Measurements from ENCODE around the gene ZSWIM1. TPM values are rescaled to one million over a fixed set of nuclear protein-coding genes. Genes with fewer than 3 reads are reported as not detected.

The ZSWIM1 gene
- total and polyA plus RNA-seq, 2 of the 13 experiments (the other 11 are each of a cell fraction or from before 2014, with no cell fraction given), result 9.5 to 11.7 TPM

- TF ChIP-seq ZNF546 (CRISPR knock-in tag; conservative IDR thresholded peaks at IDR 0.05), result peak; percentile 81; the same call in 1 of the 2 replicates
- peak; percentile 10; the same call in 1 of the 2 replicates for TF ChIP-seq PAXIP1 (CRISPR knock-in tag; conservative IDR thresholded peaks at IDR 0.05)
- TF ChIP-seq IKZF4 (CRISPR knock-in tag; IDR thresholded peaks at IDR 0.05; ENCODE audit: borderline replicate concordance, low read depth, not compliant biosample characterization), result peak; percentile 16
- TF ChIP-seq, protein P1, sequence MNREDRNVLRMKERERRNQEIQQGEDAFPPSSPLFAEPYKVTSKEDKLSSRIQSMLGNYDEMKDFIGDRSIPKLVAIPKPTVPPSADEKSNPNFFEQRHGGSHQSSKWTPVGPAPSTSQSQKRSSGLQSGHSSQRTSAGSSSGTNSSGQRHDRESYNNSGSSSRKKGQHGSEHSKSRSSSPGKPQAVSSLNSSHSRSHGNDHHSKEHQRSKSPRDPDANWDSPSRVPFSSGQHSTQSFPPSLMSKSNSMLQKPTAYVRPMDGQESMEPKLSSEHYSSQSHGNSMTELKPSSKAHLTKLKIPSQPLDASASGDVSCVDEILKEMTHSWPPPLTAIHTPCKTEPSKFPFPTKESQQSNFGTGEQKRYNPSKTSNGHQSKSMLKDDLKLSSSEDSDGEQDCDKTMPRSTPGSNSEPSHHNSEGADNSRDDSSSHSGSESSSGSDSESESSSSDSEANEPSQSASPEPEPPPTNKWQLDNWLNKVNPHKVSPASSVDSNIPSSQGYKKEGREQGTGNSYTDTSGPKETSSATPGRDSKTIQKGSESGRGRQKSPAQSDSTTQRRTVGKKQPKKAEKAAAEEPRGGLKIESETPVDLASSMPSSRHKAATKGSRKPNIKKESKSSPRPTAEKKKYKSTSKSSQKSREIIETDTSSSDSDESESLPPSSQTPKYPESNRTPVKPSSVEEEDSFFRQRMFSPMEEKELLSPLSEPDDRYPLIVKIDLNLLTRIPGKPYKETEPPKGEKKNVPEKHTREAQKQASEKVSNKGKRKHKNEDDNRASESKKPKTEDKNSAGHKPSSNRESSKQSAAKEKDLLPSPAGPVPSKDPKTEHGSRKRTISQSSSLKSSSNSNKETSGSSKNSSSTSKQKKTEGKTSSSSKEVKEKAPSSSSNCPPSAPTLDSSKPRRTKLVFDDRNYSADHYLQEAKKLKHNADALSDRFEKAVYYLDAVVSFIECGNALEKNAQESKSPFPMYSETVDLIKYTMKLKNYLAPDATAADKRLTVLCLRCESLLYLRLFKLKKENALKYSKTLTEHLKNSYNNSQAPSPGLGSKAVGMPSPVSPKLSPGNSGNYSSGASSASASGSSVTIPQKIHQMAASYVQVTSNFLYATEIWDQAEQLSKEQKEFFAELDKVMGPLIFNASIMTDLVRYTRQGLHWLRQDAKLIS (CRISPR knock-in tag; IDR thresholded peaks at IDR 0.05), result 0 out of 2 replicates have a peak, but pooled peaks have one; percentile 19
- no peak for TF ChIP-seq ZNF484 (CRISPR knock-in tag; IDR thresholded peaks at IDR 0.05; ENCODE audit: borderline replicate concordance, low read depth)
- no peak for TF ChIP-seq PCBP1 (IDR thresholded peaks at IDR 0.05; ENCODE audit: borderline replicate concordance, low read depth, low read length)
- TF ChIP-seq STAT5B (CRISPR knock-in tag; IDR thresholded peaks at IDR 0.05), result peak; percentile 61; the same call in 1 of the 2 replicates
- peak; percentile 67; the same call in 1 of the 2 replicates for TF ChIP-seq ZNF567 (CRISPR knock-in tag; IDR thresholded peaks at IDR 0.05; ENCODE audit: borderline replicate concordance)
- TF ChIP-seq, protein P2, sequence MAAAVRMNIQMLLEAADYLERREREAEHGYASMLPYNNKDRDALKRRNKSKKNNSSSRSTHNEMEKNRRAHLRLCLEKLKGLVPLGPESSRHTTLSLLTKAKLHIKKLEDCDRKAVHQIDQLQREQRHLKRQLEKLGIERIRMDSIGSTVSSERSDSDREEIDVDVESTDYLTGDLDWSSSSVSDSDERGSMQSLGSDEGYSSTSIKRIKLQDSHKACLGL (CRISPR knock-in tag; IDR thresholded peaks at IDR 0.05), result peak; percentile 88
- peak; percentile 47; the same call in 1 of the 2 replicates for TF ChIP-seq MLXIP (CRISPR knock-in tag; IDR thresholded peaks at IDR 0.05; ENCODE audit: borderline replicate concordance)
- TF ChIP-seq, protein P3, sequence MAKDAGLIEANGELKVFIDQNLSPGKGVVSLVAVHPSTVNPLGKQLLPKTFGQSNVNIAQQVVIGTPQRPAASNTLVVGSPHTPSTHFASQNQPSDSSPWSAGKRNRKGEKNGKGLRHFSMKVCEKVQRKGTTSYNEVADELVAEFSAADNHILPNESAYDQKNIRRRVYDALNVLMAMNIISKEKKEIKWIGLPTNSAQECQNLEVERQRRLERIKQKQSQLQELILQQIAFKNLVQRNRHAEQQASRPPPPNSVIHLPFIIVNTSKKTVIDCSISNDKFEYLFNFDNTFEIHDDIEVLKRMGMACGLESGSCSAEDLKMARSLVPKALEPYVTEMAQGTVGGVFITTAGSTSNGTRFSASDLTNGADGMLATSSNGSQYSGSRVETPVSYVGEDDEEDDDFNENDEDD (CRISPR knock-in tag; IDR thresholded peaks at IDR 0.05; ENCODE audit: borderline replicate concordance), result no peak
- TF ChIP-seq DMAP1 (CRISPR knock-in tag; IDR thresholded peaks at IDR 0.05), result peak; percentile 90
- no peak for TF ChIP-seq FLYWCH1 (CRISPR knock-in tag; IDR thresholded peaks at IDR 0.05)
These were observed 23.7 kb upstream of the ZSWIM1 start, which contains the start of the genes ACOT8 and ZSWIM3 (continued) for GRCh38 chr20:45857114-45857881.
